ENCODE measurements around the gene TAOK2. TPM values are rescaled to one million over a fixed set of nuclear protein-coding genes. Genes with fewer than 3 reads are reported as not detected.
"Not testable (repeated sequence)": the region's sequence is repeated elsewhere in the genome, so short reads cannot be mapped to it uniquely, and the experiment has no call there.

TAOK2 gene
- total RNA-seq, 1 donor from 2014 or later: 36.5 TPM

DNA sequence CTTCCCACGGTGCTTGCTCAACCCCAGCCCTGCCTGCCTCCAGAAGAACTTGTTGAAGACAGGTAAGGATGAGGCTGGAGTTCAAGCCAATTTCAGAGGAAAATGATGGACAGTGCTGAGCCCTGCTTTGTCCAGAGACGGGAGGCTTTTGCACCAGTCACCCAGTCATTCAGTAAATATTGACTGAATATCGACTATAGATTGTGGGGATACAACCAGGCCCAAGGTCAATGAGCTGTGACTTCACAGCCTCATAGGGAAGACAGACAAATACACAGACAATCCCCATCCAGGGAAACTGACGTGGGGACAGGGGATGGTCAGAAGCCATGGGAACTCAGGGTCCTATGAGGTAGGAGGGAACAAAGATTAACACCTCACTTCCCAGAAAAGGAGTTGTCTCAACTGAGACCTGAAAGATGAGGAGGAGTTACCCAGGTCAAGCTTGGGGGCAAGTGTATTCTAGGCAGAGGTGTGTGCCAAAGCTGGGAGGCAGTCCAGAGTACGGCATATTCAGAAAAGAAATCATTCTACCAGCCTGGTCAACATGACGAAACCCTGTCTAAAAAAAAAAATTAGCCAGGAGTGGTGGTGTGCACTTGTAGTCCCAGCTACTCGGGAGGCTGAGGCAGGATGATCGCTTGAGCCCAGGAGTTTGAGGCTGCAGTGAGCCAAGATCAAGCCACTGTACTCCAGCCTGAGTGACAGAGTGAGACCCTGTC is 43.0 kb downstream of the TAOK2 start:
- H3K27me3 Mint-ChIP-seq (ENCODE audit: low read depth): peaks cover 26% of the 10 kb centered on the region
- no peaks in the 10 kb centered on the region for H3K36me3 Mint-ChIP-seq (ENCODE audit: low read depth)
- intact Hi-C loops (cut with micrococcal nuclease): no loop called here
- H3K9me3 Mint-ChIP-seq: no peaks in the 10 kb centered on the region
- no peak overlapping the region for H3K4me3 Mint-ChIP-seq (ENCODE audit: low read depth)
- H3K27ac Mint-ChIP-seq: no peak overlapping the region
- DNase-seq (ENCODE audit: low spot score): no peak
- H3K4me1 Mint-ChIP-seq (ENCODE audit: low read depth): peaks cover 10% of the 10 kb centered on the region

DNA sequence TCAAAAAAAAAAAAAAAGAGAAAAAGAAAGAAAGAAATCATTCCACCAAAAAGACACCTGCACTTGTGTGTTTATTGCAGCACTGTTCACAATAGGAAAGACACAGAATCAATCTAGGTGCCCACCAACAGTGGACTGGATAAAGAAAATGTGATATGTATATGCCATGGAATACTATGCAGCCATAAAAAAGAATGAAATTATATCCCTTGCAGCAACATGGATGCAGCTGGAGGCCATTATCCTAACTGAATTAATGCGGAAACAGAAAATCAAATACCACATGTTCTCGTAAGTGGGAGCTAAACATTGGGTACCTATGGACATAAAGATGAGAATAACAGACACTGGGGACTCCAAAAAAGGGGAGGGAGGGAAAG is 43.6 kb downstream of the TAOK2 start:
- H3K4me3 Mint-ChIP-seq (ENCODE audit: low read depth): no peak overlapping the region
- H3K27ac Mint-ChIP-seq: no peak overlapping the region
- no peaks in the 10 kb centered on the region for H3K9me3 Mint-ChIP-seq
- intact Hi-C loops (cut with micrococcal nuclease): no loop called here
- peaks cover 21% of the 10 kb centered on the region for H3K27me3 Mint-ChIP-seq (ENCODE audit: low read depth)
- DNase-seq (ENCODE audit: low spot score): no peak
- H3K36me3 Mint-ChIP-seq (ENCODE audit: low read depth): no peaks in the 10 kb centered on the region
- peaks cover 7% of the 10 kb centered on the region for H3K4me1 Mint-ChIP-seq (ENCODE audit: low read depth)

DNA sequence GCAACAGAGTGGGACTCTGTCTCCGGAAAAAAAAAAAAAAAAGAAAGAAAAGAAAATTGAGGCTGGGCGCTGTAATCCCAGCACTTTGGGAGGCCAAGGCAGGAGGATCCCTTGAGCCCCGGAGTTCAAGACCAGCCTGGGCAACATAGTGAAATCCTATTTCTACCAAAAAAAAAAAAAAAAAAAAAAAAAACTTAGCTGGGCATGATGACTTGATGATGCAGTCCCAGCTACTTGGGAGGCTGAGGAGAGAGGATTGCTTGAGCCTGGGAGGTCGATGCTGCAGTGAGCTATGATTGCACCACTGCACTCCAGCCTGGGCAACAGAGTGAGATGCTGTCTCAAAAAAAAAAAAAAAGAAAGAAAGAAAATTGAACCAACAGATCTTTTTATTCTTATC is 44.3 kb downstream of the TAOK2 start:
- H3K27ac Mint-ChIP-seq; H3K4me1 Mint-ChIP-seq (ENCODE audit: low read depth); H3K4me3 Mint-ChIP-seq (ENCODE audit: low read depth); H3K36me3 Mint-ChIP-seq (ENCODE audit: low read depth); intact Hi-C loops (cut with micrococcal nuclease); H3K9me3 Mint-ChIP-seq; DNase-seq (ENCODE audit: low spot score): not testable (repeated sequence)
- peaks cover 18% of the 10 kb centered on the region for H3K27me3 Mint-ChIP-seq (ENCODE audit: low read depth)

DNA sequence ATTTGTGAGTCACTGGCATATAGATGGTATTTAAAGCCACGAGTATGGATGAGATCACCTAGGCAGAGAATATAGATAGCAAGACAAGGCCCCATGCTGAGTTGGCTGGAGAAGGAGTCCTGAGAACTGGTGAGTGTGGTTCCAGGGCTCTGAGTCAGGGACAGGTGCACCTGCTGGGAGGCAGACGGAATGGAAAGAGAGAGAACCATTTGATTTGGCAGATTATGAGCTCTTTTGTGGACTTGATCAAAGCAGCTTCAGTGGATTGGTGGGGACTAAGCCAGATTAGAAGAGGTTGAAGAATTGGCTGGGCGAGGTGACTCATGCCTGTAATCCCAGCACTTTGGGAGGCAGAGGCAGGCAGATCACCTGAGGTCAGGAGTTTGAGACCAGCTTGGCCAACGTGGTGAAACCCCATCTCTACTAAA is 45.1 kb downstream of the TAOK2 start:
- Mint-ChIP-seq H3K4me1 (ENCODE audit: low read depth) (peaks cover 7% of the 10 kb centered on the region), H3K4me3 (ENCODE audit: low read depth) (no peak overlapping the region), H3K36me3 (ENCODE audit: low read depth) (no peaks in the 10 kb centered on the region), H3K9me3 (no peaks in the 10 kb centered on the region), H3K27ac (no peak overlapping the region), H3K27me3 (ENCODE audit: low read depth) (peaks cover 18% of the 10 kb centered on the region)
- no peak for DNase-seq (ENCODE audit: low spot score)
- intact Hi-C loops (cut with micrococcal nuclease): no loop called here

DNA sequence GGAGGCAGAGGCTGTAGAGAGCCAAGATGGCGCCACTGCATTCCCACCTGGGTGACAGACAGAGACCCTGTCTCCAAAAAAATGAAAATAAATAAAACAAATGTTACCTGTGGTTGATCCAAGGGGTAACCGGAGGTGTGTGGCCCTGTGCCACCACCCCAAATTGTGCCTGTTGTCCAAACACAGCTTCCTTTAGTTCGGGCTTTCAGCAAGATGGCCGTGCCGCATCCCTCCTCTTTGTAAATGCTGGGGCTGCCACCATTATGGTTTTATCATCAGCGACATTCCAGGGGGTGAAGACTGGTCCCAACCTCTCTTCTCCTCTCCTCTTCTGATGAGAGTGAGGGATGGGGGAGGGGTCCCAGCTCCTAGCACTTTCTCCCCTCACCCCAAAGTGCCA is 49.2 kb downstream of the TAOK2 start, which contains the start of gene C16orf92:
Gene C16orf92 (plus strand): TSS at position 312 of the 400 bp plus-strand sequence. CDS start 143 bp downstream, outside the sequence.
- Mint-ChIP-seq H3K27me3 (ENCODE audit: low read depth) (peaks cover 29% of the 10 kb centered on the region), H3K4me1 (ENCODE audit: low read depth) (peaks cover 7% of the 10 kb centered on the region), H3K36me3 (ENCODE audit: low read depth) (no peaks in the 10 kb centered on the region), H3K9me3 (no peaks in the 10 kb centered on the region), H3K27ac (no peak within 1 kb of the TSS), H3K4me3 (ENCODE audit: low read depth) (no peak within 1 kb of the TSS)
- no peak for DNase-seq (ENCODE audit: low spot score)
- intact Hi-C loops (cut with micrococcal nuclease): loop anchor here (10.0 kb wide), 1 partner anchor 148 kb away; no protein-coding TSS in a partner anchor

DNA sequence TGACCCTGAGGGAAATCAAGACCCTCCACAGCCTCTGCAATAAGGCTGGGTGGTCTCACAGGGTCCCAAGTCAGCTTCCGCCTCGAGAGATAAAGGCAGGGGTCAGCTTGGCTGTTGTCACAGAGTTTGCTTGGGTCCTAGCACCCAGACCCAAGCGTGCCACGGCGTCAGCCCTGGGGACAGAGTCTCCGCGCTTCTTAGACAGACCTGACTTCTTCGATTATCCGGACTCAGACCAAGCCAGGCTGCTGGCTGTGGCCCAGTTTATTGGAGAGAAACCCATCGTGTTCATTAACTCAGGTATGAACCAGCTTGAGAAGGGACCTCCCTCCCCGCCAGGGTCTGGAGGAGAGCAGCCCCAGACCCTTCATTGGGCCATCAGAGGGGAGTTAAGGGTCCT is 49.9 kb downstream of the TAOK2 start:
- H3K4me1 Mint-ChIP-seq (ENCODE audit: low read depth): peaks cover 7% of the 10 kb centered on the region
- H3K27ac Mint-ChIP-seq: no peak overlapping the region
- no peak for DNase-seq (ENCODE audit: low spot score)
- intact Hi-C loops (cut with micrococcal nuclease): loop anchor here (10.0 kb wide), 1 partner anchor 149 kb away; no protein-coding TSS in a partner anchor
- peaks cover 30% of the 10 kb centered on the region for H3K27me3 Mint-ChIP-seq (ENCODE audit: low read depth)
- H3K4me3 Mint-ChIP-seq (ENCODE audit: low read depth): no peak overlapping the region
- no peaks in the 10 kb centered on the region for H3K36me3 Mint-ChIP-seq (ENCODE audit: low read depth)
- no peaks in the 10 kb centered on the region for H3K9me3 Mint-ChIP-seq

DNA sequence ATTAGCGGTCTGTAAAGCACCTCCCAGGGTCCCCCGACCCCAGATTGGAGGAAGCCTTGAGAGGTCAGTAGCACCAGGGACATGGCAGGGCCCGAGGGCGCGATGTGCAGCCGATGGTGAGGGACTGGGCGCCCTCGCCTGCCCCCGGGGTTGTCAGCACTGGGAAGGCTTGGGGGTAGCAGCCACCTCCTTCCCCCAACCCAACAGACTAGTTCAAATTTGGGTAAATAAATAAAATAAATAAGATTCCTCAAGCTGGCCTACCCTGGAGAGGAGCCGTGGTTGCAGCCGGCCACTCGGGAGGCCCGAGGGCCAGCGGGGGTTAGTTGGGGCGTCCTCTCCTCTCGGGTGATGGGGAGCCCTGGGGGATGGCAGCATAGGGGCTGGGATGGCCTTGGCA is 50.8 kb downstream of the TAOK2 start:
- Mint-ChIP-seq H3K27ac (no peak overlapping the region), H3K4me3 (ENCODE audit: low read depth) (no peak overlapping the region), H3K27me3 (ENCODE audit: low read depth) (peaks cover 33% of the 10 kb centered on the region), H3K4me1 (ENCODE audit: low read depth) (peaks cover 5% of the 10 kb centered on the region), H3K36me3 (ENCODE audit: low read depth) (no peaks in the 10 kb centered on the region), H3K9me3 (no peaks in the 10 kb centered on the region)
- intact Hi-C loops (cut with micrococcal nuclease): loop anchor here (10.0 kb wide), 1 partner anchor 150 kb away; no protein-coding TSS in a partner anchor
- no peak for DNase-seq (ENCODE audit: low spot score)

DNA sequence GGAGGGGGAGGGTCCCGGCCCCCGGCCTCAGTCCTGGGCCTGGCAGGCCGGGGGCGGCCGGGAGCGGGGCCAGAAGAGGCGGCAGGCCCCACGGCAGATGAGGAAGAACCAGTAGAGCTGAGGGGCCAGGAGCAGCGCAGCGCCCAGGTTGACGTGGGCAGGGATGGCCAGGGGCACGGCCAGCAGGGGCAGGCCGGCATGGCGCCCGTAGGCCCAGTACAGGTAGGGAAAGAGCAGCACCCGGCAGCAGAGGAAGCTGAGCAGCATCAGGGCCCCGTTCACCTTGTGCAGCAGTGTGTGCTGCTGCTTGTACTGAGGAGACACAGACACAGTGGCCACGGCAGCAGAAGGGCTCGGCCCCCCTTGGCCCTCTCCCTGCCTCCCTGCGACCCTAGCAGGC is 51.5 kb downstream of the TAOK2 start:
- Mint-ChIP-seq H3K27me3 (ENCODE audit: low read depth) (peaks cover 41% of the 10 kb centered on the region), H3K4me3 (ENCODE audit: low read depth) (no peak overlapping the region), H3K36me3 (ENCODE audit: low read depth) (no peaks in the 10 kb centered on the region), H3K4me1 (ENCODE audit: low read depth) (peaks cover 5% of the 10 kb centered on the region), H3K27ac (no peak overlapping the region), H3K9me3 (no peaks in the 10 kb centered on the region)
- intact Hi-C loops (cut with micrococcal nuclease): loop anchor here (10.0 kb wide), 1 partner anchor 150 kb away; no protein-coding TSS in a partner anchor
- no peak for DNase-seq (ENCODE audit: low spot score)

DNA sequence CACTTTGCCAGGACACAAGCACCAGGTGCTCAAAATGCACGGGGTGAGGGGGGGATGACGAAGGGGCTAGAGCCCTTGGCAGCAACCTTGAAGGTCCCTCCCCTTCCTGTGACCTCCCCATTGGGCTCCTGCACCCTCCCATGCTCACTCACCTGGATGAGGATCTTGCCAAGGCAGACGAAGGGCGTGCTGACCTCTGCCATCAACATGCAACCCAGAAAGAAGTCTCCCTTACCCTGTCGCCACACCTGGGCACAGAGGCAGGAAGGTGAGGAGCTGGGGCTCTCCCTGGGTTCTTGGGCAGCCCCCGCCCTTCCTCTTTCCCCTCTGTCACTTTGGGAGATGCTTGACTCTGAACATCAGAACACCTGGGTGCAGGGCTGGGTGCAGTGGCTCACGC is 51.9 kb downstream of the TAOK2 start:
- no peaks in the 10 kb centered on the region for H3K36me3 Mint-ChIP-seq (ENCODE audit: low read depth)
- H3K27ac Mint-ChIP-seq: no peak overlapping the region
- H3K4me1 Mint-ChIP-seq (ENCODE audit: low read depth): peaks cover 4% of the 10 kb centered on the region
- intact Hi-C loops (cut with micrococcal nuclease): loop anchor here (10.0 kb wide), 1 partner anchor 151 kb away; no protein-coding TSS in a partner anchor
- no peaks in the 10 kb centered on the region for H3K9me3 Mint-ChIP-seq
- no peak for DNase-seq (ENCODE audit: low spot score)
- peaks cover 41% of the 10 kb centered on the region for H3K27me3 Mint-ChIP-seq (ENCODE audit: low read depth)
- no peak overlapping the region for H3K4me3 Mint-ChIP-seq (ENCODE audit: low read depth)

DNA sequence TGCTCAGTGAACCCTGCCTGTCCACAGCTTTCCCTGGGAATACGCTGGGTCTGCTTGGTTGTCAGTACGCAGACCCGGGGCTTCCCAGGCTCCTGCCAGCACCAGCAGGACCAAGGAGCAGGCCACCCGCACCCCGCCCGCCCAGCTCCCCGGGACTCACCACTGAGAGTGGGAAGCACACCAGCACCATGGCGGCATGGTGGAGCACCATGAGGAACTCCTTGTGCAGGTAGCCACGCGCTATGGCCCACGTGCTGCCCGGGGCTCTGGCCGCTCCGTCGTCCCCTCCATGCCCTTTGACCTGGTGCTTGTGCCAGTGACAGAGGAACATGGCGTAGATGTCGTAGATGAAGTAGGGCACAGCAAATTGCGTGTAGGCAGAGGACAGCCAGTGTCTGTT is 52.8 kb downstream of the TAOK2 start:
- intact Hi-C loops (cut with micrococcal nuclease): loop anchor here (10.0 kb wide), 1 partner anchor 152 kb away; no protein-coding TSS in a partner anchor
- Mint-ChIP-seq H3K9me3 (no peaks in the 10 kb centered on the region), H3K4me3 (ENCODE audit: low read depth) (no peak overlapping the region), H3K27me3 (ENCODE audit: low read depth) (peaks cover 39% of the 10 kb centered on the region), H3K27ac (no peak overlapping the region), H3K36me3 (ENCODE audit: low read depth) (no peaks in the 10 kb centered on the region), H3K4me1 (ENCODE audit: low read depth) (no peaks in the 10 kb centered on the region)
- no peak for DNase-seq (ENCODE audit: low spot score)

DNA sequence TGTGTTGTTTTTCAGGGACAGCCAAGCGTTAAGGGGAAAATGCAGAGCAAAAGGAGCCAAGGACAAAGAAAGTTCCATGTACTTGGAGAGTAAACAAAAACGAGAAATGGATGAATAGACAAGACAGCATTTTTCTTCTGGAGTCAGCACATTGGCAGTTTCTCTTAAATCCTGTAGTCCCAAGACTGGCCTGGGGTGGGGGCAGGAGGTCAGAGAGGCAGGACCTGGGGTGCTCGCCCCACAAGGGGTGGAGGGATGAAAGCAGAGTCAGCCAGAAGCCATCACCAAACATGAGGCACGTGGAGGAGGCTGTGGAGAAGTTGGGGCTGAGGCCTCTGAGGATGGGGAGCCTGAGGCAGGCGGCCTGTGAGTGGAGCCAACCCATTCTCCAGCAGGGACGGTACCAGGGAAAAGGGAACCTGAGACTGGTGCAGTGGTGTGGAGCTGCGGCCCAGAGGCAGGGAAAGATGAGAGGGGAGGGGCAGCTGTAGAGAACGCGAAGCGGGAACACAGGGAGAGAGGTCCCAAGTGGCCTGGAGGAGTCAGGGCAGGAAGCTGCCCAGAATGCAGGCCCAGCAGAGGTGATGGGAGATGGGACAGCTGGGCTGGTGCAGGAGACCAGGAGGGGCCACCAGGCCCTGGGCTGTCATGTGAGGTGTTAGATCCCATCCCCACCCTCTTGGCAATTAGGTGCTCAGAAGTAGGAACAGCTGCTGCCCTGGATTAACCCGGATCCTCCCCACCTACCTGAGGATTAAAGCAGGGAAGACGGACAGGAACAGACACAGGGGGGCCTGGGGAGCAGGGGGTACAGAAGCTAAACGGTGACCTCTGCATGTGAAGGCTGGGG is 54.1 kb downstream of the TAOK2 start:
- no peak for DNase-seq (ENCODE audit: low spot score)
- H3K27me3 Mint-ChIP-seq (ENCODE audit: low read depth): peaks cover 46% of the 10 kb centered on the region
- H3K4me1 Mint-ChIP-seq (ENCODE audit: low read depth): peaks cover 4% of the 10 kb centered on the region
- intact Hi-C loops (cut with micrococcal nuclease): loop anchor here (10.0 kb wide), 1 partner anchor 153 kb away; no protein-coding TSS in a partner anchor
- H3K4me3 Mint-ChIP-seq (ENCODE audit: low read depth): no peak overlapping the region
- H3K36me3 Mint-ChIP-seq (ENCODE audit: low read depth): no peaks in the 10 kb centered on the region
- H3K27ac Mint-ChIP-seq: no peak overlapping the region
- no peaks in the 10 kb centered on the region for H3K9me3 Mint-ChIP-seq

DNA sequence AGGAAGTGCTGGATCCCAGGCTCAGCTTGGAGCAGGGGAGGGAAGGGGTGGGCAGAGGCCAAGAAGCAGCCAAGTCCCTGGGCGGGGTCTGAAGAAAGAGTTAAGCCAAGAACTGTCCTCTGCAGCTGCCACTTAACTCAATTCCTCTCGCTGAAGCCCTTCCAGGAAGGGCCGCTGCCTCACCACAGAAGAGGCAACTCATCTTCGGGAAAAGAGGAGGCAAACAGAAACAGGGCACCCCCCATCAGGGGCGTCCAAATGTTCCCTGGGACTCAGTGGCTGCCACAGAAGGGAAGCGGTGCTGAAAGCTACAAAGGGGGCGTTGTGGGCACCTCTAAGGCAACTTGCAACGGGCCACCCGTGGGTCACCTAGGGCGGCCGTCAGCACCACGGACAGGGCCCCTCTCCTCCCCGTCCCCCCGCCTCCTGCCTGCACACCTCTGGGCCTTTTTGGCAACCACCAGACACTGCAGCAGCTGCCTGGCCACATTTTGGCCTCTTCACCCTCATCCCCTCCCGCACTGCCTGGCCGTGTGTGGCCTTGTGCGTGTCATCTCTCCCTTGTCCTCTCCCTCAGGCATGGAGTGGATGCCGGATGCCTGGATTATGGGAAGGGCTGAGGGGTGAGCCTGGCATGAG is 54.9 kb downstream of the TAOK2 start:
- Mint-ChIP-seq H3K4me3 (ENCODE audit: low read depth) (no peak overlapping the region), H3K36me3 (ENCODE audit: low read depth) (no peaks in the 10 kb centered on the region), H3K27ac (no peak overlapping the region), H3K4me1 (ENCODE audit: low read depth) (peaks cover 4% of the 10 kb centered on the region), H3K9me3 (no peaks in the 10 kb centered on the region), H3K27me3 (ENCODE audit: low read depth) (peaks cover 46% of the 10 kb centered on the region)
- no peak for DNase-seq (ENCODE audit: low spot score)
- intact Hi-C loops (cut with micrococcal nuclease): loop anchor here (10.0 kb wide), 1 partner anchor 154 kb away; no protein-coding TSS in a partner anchor
